HFFc6 (cell line): ENCODE measurements around the gene RCHY1. TPM values are rescaled to one million over a fixed set of nuclear protein-coding genes. Genes with fewer than 3 reads are reported as not detected.
"Not testable (repeated sequence)": the region's sequence is repeated elsewhere in the genome, so short reads cannot be mapped to it uniquely, and the experiment has no call there.

Experiments used
- DNase-seq: peaks from one replicate; pipeline ENCODE4 v3.0.0-alpha.2; 2018
- H3K27ac Mint-ChIP-seq: 2 replicates; pipeline ENCODE4 v1.8.0; 2020; ENCODE audit warnings: mild to moderate bottlenecking, mixed read lengths
- H3K27me3 Mint-ChIP-seq: 2 replicates; pipeline ENCODE4 v1.8.0; 2021; ENCODE audit warnings: mild to moderate bottlenecking, moderate library complexity, mixed read lengths; ENCODE audit not compliant: insufficient read depth
- H3K36me3 Mint-ChIP-seq: 2 replicates; pipeline ENCODE4 v1.8.0; 2021; ENCODE audit warnings: low read depth, mixed read lengths
- H3K4me1 Mint-ChIP-seq: 2 replicates; pipeline ENCODE4 v1.8.0; 2020; ENCODE audit warnings: low read depth, mixed read lengths
- H3K4me3 Mint-ChIP-seq: 2 replicates; pipeline ENCODE4 v1.8.0; 2020; ENCODE audit warnings: mild to moderate bottlenecking, moderate library complexity, mixed read lengths
- H3K9me3 Mint-ChIP-seq: 2 replicates; pipeline ENCODE4 v1.8.0; 2020; ENCODE audit warnings: mild to moderate bottlenecking, mixed read lengths
- CTCF ChIP-seq: fragments of 200-600 bp; sonication (generic); IDR thresholded peaks from 2 replicates; pipeline ENCODE4 v1.5.0; 2021; ENCODE audit warnings: antibody characterized with exemption, mild to moderate bottlenecking
- total RNA-seq, 6 experiments: library from RNA; stranded (reverse); fragmentation: NEBNext Ultra II Directional; extraction: Animal tissue kit (Norgen Biotek cat#: 25700); gene quantifications; 2 replicates in 1 of 6; 3 replicates in 5 of 6; pipeline ENCODE4 v1.2.3, GENCODE V29; 2021

RCHY1 gene
- total RNA-seq, 6 experiments from 2014 or later, result 14.8 to 19.5 (median 17.5) TPM

GRCh38 chr4:75531536-75532143, 17.4 kb upstream of the RCHY1 start:
- not testable (repeated sequence) for H3K27ac Mint-ChIP-seq, H3K4me1 Mint-ChIP-seq, H3K4me3 Mint-ChIP-seq, DNase-seq, H3K27me3 Mint-ChIP-seq
- H3K9me3 Mint-ChIP-seq, result peaks cover 21% of the 10 kb centered on the region; the same call in 1 of the 2 replicates
- peaks cover 33% of the 10 kb centered on the region for H3K36me3 Mint-ChIP-seq

- H3K4me1 Mint-ChIP-seq, result no peaks in the 10 kb centered on the region
- no peak for TF ChIP-seq CTCF
- H3K36me3 Mint-ChIP-seq, result peaks cover 33% of the 10 kb centered on the region
- H3K27ac Mint-ChIP-seq, result no peak overlapping the region
- no peak overlapping the region for H3K4me3 Mint-ChIP-seq
- DNase-seq, result no peak
- H3K27me3 Mint-ChIP-seq, result no peaks in the 10 kb centered on the region
- H3K9me3 Mint-ChIP-seq, result peaks cover 21% of the 10 kb centered on the region; the same call in 1 of the 2 replicates
Measured at GRCh38 chr4:75530556-75531322, 16.5 kb upstream of the RCHY1 start.

GRCh38 chr4:75527482-75527881, 13.3 kb upstream of the RCHY1 start:
- no peak for DNase-seq
- TF ChIP-seq CTCF, result no peak
- H3K4me1 Mint-ChIP-seq, result no peaks in the 10 kb centered on the region
- H3K4me3 Mint-ChIP-seq, result no peak overlapping the region
- no peaks in the 10 kb centered on the region for H3K27me3 Mint-ChIP-seq
- H3K9me3 Mint-ChIP-seq, result peaks cover 10% of the 10 kb centered on the region; the same call in 1 of the 2 replicates
- H3K27ac Mint-ChIP-seq, result no peak overlapping the region
- peaks cover 22% of the 10 kb centered on the region for H3K36me3 Mint-ChIP-seq

- no peaks in the 10 kb centered on the region for H3K4me1 Mint-ChIP-seq
- DNase-seq, result no peak
- H3K36me3 Mint-ChIP-seq, result peaks cover 8% of the 10 kb centered on the region
- TF ChIP-seq CTCF, result no peak
- H3K4me3 Mint-ChIP-seq, result no peak overlapping the region
- no peaks in the 10 kb centered on the region for H3K9me3 Mint-ChIP-seq
- H3K27me3 Mint-ChIP-seq, result no peaks in the 10 kb centered on the region
- H3K27ac Mint-ChIP-seq, result no peak overlapping the region
Measured at GRCh38 chr4:75525910-75526309, 11.7 kb upstream of the RCHY1 start.

GRCh38 chr4:75525086-75525485, 10.9 kb upstream of the RCHY1 start:
- H3K4me3 Mint-ChIP-seq, result no peak overlapping the region
- H3K9me3 Mint-ChIP-seq, result no peaks in the 10 kb centered on the region
- DNase-seq, result no peak
- no peaks in the 10 kb centered on the region for H3K4me1 Mint-ChIP-seq
- no peak overlapping the region for H3K27ac Mint-ChIP-seq
- H3K36me3 Mint-ChIP-seq, result peaks cover 2% of the 10 kb centered on the region
- H3K27me3 Mint-ChIP-seq, result no peaks in the 10 kb centered on the region
- TF ChIP-seq CTCF, result no peak

GRCh38 chr4:75519452-75519851, 5.2 kb upstream of the RCHY1 start:
- not testable (repeated sequence) for H3K4me1 Mint-ChIP-seq, DNase-seq, H3K9me3 Mint-ChIP-seq, H3K27ac Mint-ChIP-seq, H3K4me3 Mint-ChIP-seq, H3K27me3 Mint-ChIP-seq
- H3K36me3 Mint-ChIP-seq, result peaks cover 18% of the 10 kb centered on the region
